ENCODE results near the gene KIF17. TPM values are rescaled to one million over a fixed set of nuclear protein-coding genes. Genes with fewer than 3 reads are reported as not detected.

The KIF17 gene
- polyA plus RNA-seq, 1 of the 3 experiments (the other 2 are of a cell fraction): 4.3 TPM

- no peaks in the 10 kb centered on the region for H3K36me3 ChIP-seq (replicated peaks in 1 of 2; ENCODE audit: control insufficient read depth in 1 of 2, insufficient read depth in 2 of 2, low read length in 1 of 2)
- peak; percentile 14 for DNase-seq
- H3K9ac ChIP-seq: no peak overlapping the region
- no peak for TF ChIP-seq SMC3 (IDR thresholded peaks at IDR 0.05; ENCODE audit: low read depth, low read length)
- TF ChIP-seq EP300 (IDR thresholded peaks at IDR 0.05; ENCODE audit: borderline replicate concordance in 1 of 2, low read depth in 1 of 2, low read length in 1 of 2): no peak
- no peak for TF ChIP-seq USF2 (IDR thresholded peaks at IDR 0.05; ENCODE audit: borderline replicate concordance, low read depth, low read length)
- no peak for TF ChIP-seq ELF1 (IDR thresholded peaks at IDR 0.05)
- TF ChIP-seq YY1 (IDR thresholded peaks at IDR 0.05; ENCODE audit: low read depth): no peak
- TF ChIP-seq JUND (IDR thresholded peaks at IDR 0.05): no peak
- no peak for TF ChIP-seq GATA2 (CRISPR knock-in tag; IDR thresholded peaks at IDR 0.05)
- no peaks in the 10 kb centered on the region; the same call in 1 of the 2 replicates for H3K79me2 ChIP-seq (ENCODE audit: insufficient read depth)
- no peak overlapping the region for H3K4me2 ChIP-seq
- peaks cover 21% of the 10 kb centered on the region for H3F3A ChIP-seq (replicated peaks; ENCODE audit: insufficient read depth)
- ChIA-PET POLR2A (no interaction called here), CTCF (interaction anchor here (0.9 kb wide), 1 partner anchor 466 kb away, joined by 3 read pairs; no protein-coding TSS in a partner anchor)
- WGBS (ENCODE audit: low lambda C conversion rate): 94% methylated on average over 2 of the region's 14 CpGs
- H3K4me1 ChIP-seq (ENCODE audit: control insufficient read depth in 1 of 2, insufficient read depth in 2 of 2, low read depth in 1 of 2, low read length in 1 of 2): peaks cover 7 to 17% of the 10 kb centered on the region in 2 experiments; a peak in 2 of 4 replicates
- H2AFZ ChIP-seq (ENCODE audit: low read depth): no peak overlapping the region
- H3K9me3 ChIP-seq: no peaks in the 10 kb centered on the region
- no peaks in the 10 kb centered on the region for H3K27me3 ChIP-seq (ENCODE audit: insufficient read depth)
- no peak overlapping the region for H3K27ac ChIP-seq (ENCODE audit: low read depth in 2 of 2, low read length in 1 of 2)
- no peak overlapping the region for H3K4me3 ChIP-seq (ENCODE audit: low read depth in 2 of 2, low read length in 1 of 2)
- no peaks in the 10 kb centered on the region for H3K9me2 ChIP-seq
- no peaks in the 10 kb centered on the region for H4K20me1 ChIP-seq (ENCODE audit: insufficient read depth)
Observed at GRCh38 chr1:20729155-20729931, 11.5 kb upstream of the KIF17 start.

GRCh38 chr1:20728371-20729154 is 10.8 kb upstream of the KIF17 start:
- no peaks in the 10 kb centered on the region for H3K27me3 ChIP-seq (ENCODE audit: insufficient read depth)
- H3K79me2 ChIP-seq (ENCODE audit: insufficient read depth): no peaks in the 10 kb centered on the region; the same call in 1 of the 2 replicates
- no peak overlapping the region for H3K4me3 ChIP-seq (ENCODE audit: low read depth in 2 of 2, low read length in 1 of 2)
- H2AFZ ChIP-seq (ENCODE audit: low read depth): no peak overlapping the region
- WGBS (ENCODE audit: low lambda C conversion rate): 88% methylated on average over 9 of the region's 9 CpGs
- H3K4me1 ChIP-seq (ENCODE audit: control insufficient read depth in 1 of 2, insufficient read depth in 2 of 2, low read depth in 1 of 2, low read length in 1 of 2): peaks cover 7 to 17% of the 10 kb centered on the region in 2 experiments; a peak in 2 of 4 replicates
- no peaks in the 10 kb centered on the region for H4K20me1 ChIP-seq (ENCODE audit: insufficient read depth)
- DNase-seq: peak; percentile 21
- H3K9me3 ChIP-seq: no peaks in the 10 kb centered on the region
- no peak overlapping the region for H3K9ac ChIP-seq
- POLR2A ChIA-PET: no interaction called here
- CTCF ChIA-PET: interaction anchor here (0.9 to 1.7 kb wide), 3 partner anchors 11 to 466 kb away, joined by 3 to 5 read pairs (median 4); partner anchors contain the start of gene KIF17
- no peaks in the 10 kb centered on the region for H3K9me2 ChIP-seq
- H3F3A ChIP-seq (replicated peaks; ENCODE audit: insufficient read depth): peaks cover 13% of the 10 kb centered on the region
- H3K27ac ChIP-seq (ENCODE audit: low read depth in 2 of 2, low read length in 1 of 2): no peak overlapping the region
- H3K36me3 ChIP-seq (replicated peaks in 1 of 2; ENCODE audit: control insufficient read depth in 1 of 2, insufficient read depth in 2 of 2, low read length in 1 of 2): no peaks in the 10 kb centered on the region
- H3K4me2 ChIP-seq: no peak overlapping the region
- no peak for TF ChIP-seq TAF1 (IDR thresholded peaks at IDR 0.05; ENCODE audit: borderline replicate concordance, low read depth, low read length)
- no peak for TF ChIP-seq IRF3 (IDR thresholded peaks at IDR 0.05; ENCODE audit: low read depth, low read length)
- TF ChIP-seq GATA2 (CRISPR knock-in tag; IDR thresholded peaks at IDR 0.05): no peak
- no peak for TF ChIP-seq REST (IDR thresholded peaks at IDR 0.05; ENCODE audit: low read depth, low read length)
- TF ChIP-seq CHD2 (IDR thresholded peaks at IDR 0.05; ENCODE audit: low read length, partially characterized antibody): no peak
- no peak for TF ChIP-seq MXI1 (IDR thresholded peaks at IDR 0.05; ENCODE audit: low read depth, low read length)
- TF ChIP-seq FOXM1 (IDR thresholded peaks at IDR 0.05; ENCODE audit: low read depth): no peak
- no peak for TF ChIP-seq USF1 (IDR thresholded peaks at IDR 0.05; ENCODE audit: borderline replicate concordance, low read depth)
- no peak for TF ChIP-seq SIN3A (IDR thresholded peaks at IDR 0.05; ENCODE audit: borderline replicate concordance, low read depth, low read length)
- TF ChIP-seq POLR2AphosphoS5 (IDR thresholded peaks at IDR 0.05; ENCODE audit: low read depth, low read length): no peak
- no peak for TF ChIP-seq RAD21 (IDR thresholded peaks at IDR 0.05; ENCODE audit: low read length)
- TF ChIP-seq EZH2phosphoT487 (IDR thresholded peaks at IDR 0.05; ENCODE audit: borderline replicate concordance, low read depth): no peak

Measured in SK-N-SH (cell line).